Ectodermal cell (in vitro differentiated cells): ENCODE data around the gene MYBPC1.
"Not testable (repeated sequence)": the region's sequence is repeated elsewhere in the genome, so short reads cannot be mapped to it uniquely, and the experiment has no call there.

Experiments used
- H3K27ac ChIP-seq: 2 replicates; pipeline ENCODE4 v1.7.0; 2013; ENCODE audit warnings: mild to moderate bottlenecking, low read depth, low read length; ENCODE audit not compliant: insufficient read depth, poor library complexity, severe bottlenecking
- H3K27me3 ChIP-seq: 2 replicates; pipeline ENCODE4 v1.7.0; 2013; ENCODE audit warnings: mild to moderate bottlenecking, low read length; ENCODE audit not compliant: insufficient read depth, control insufficient read depth, poor library complexity, severe bottlenecking
- H3K36me3 ChIP-seq: one replicate; pipeline ENCODE4 v1.7.0; 2013; ENCODE audit warnings: low read length; ENCODE audit not compliant: control insufficient read depth, insufficient read depth
- H3K4me1 ChIP-seq: one replicate; pipeline ENCODE4 v1.7.0; 2013; ENCODE audit warnings: low read length; ENCODE audit not compliant: control insufficient read depth, insufficient read depth
- H3K4me3 ChIP-seq: 2 replicates; pipeline ENCODE4 v1.7.0; 2013; ENCODE audit warnings: low read depth, low read length, control low read depth; ENCODE audit not compliant: insufficient read depth
- H3K9me3 ChIP-seq: 2 replicates; pipeline ENCODE4 v1.7.0; 2013; ENCODE audit warnings: mild to moderate bottlenecking, low read length, moderate library complexity; ENCODE audit not compliant: control insufficient read depth
- WGBS, 2 experiments: methylation state at CpG; one replicate each; pipeline ENCODE4 v1.1.7; 2013; ENCODE audit warnings: missing lambda C conversion rate in 2 of 2; 5-methylcytosine and 5-hydroxymethylcytosine counted together

MYBPC1 gene

GRCh38 chr12:101720118-101720517 lies 125.3 kb downstream of the MYBPC1 start:
- Histone ChIP-seq H3K9me3 (no peaks in the 10 kb centered on the region), H3K4me3 (no peak overlapping the region), H3K27ac (no peak overlapping the region), H3K4me1 (no peaks in the 10 kb centered on the region), H3K27me3 (no peaks in the 10 kb centered on the region), H3K36me3 (no peaks in the 10 kb centered on the region)

- Histone ChIP-seq H3K9me3 (no peaks in the 10 kb centered on the region), H3K27ac (no peak overlapping the region), H3K27me3 (no peaks in the 10 kb centered on the region), H3K4me1 (no peaks in the 10 kb centered on the region), H3K4me3 (no peak overlapping the region), H3K36me3 (no peaks in the 10 kb centered on the region)
- WGBS, 2 experiments: 83 to 86% methylated on average over 3 of the region's 4 CpGs
Observed at GRCh38 chr12:101722392-101722791, 127.6 kb downstream of the MYBPC1 start.

DNA sequence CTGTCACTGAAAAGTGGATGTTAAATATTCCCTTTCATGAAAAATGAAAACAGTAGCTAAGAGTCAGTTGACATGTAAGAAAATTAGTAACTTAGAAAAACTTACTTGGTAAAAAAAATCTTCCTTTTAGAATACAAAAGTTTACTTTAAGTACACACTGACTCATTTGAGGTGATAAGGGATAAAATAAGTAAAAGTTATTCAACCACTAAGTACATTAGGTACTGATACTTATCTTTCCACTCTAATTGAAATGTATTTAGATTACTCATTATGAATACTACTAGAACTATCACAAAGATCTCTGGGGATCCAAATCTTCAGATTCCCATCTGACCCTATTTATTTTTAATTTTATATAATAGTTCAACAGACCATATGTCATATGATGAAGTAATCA lies 132.3 kb downstream of the MYBPC1 start:
- Histone ChIP-seq H3K9me3 (no peaks in the 10 kb centered on the region), H3K4me3 (no peak overlapping the region), H3K4me1 (no peaks in the 10 kb centered on the region), H3K27me3 (no peaks in the 10 kb centered on the region), H3K36me3 (no peaks in the 10 kb centered on the region), H3K27ac (no peak overlapping the region)

DNA sequence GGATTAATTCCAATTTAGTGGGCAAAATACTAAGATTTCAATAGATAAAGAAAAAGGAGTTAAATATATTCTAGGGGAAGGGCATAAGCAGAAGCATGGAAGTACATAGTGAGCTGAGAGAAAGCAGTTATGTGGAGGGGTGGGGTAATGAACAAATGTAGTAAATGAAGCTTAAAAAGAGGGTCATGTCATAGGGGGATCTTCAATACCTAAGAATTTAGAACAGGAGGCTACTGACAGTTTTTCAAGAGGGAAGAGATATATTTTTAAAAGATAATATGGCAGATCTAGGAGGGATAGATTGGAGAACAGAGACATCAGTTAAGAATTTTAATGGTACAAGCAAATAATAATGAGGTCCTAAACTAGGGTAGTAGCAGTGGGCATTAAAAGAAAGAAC lies 135.1 kb downstream of the MYBPC1 start:
- no peaks in the 10 kb centered on the region for H3K36me3 ChIP-seq
- H3K4me1 ChIP-seq: no peaks in the 10 kb centered on the region
- H3K27ac ChIP-seq: no peak overlapping the region
- H3K27me3 ChIP-seq: no peaks in the 10 kb centered on the region
- no peaks in the 10 kb centered on the region for H3K9me3 ChIP-seq
- H3K4me3 ChIP-seq: no peak overlapping the region

- Histone ChIP-seq H3K36me3 (no peaks in the 10 kb centered on the region), H3K9me3 (no peaks in the 10 kb centered on the region)
- 92 to 100% methylated on average over 1 of the region's 1 CpG for WGBS, 2 experiments
Observed at GRCh38 chr12:101732318-101732717, 137.5 kb downstream of the MYBPC1 start.

DNA sequence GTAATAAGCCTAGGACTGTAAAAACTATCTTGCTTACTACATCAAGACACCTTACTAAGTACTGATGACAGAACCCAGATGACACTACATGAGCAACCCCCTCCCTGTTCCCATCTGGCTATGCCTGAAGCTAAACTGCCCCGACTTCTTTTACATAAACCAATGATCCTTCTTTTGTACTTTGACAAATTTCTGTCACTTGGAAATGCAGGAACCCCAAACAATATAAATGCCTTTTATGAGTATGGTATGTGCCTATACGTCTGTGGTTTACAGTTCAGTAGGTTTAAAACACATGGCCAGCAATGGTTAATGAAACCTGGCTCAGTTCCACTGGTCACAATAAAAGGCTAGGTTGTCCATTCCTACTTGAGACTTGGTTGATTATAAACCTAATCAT lies 138.4 kb downstream of the MYBPC1 start:
- H3K4me1 ChIP-seq: no peaks in the 10 kb centered on the region
- H3K36me3 ChIP-seq: no peaks in the 10 kb centered on the region
- no peak overlapping the region for H3K4me3 ChIP-seq
- no peaks in the 10 kb centered on the region for H3K27me3 ChIP-seq
- no peak overlapping the region for H3K27ac ChIP-seq
- WGBS, 2 experiments: 89 to 94% methylated on average over 2 of the region's 2 CpGs
- H3K9me3 ChIP-seq: no peaks in the 10 kb centered on the region

More at GRCh38 chr12:101732318-101732717, 137.5 kb downstream of the MYBPC1 start:
- Histone ChIP-seq H3K4me1 (no peaks in the 10 kb centered on the region), H3K27ac (no peak overlapping the region), H3K4me3 (no peak overlapping the region), H3K27me3 (no peaks in the 10 kb centered on the region)

- not testable (repeated sequence) for H3K36me3 ChIP-seq
- WGBS, 2 experiments: 90 to 91% methylated on average over 3 to 5 of the region's 5 CpGs
Observed at GRCh38 chr12:101734482-101734881, 139.7 kb downstream of the MYBPC1 start.

More at GRCh38 chr12:101734482-101734881, 139.7 kb downstream of the MYBPC1 start:
- not testable (repeated sequence) for H3K9me3 ChIP-seq, H3K27ac ChIP-seq, H3K4me1 ChIP-seq, H3K27me3 ChIP-seq, H3K4me3 ChIP-seq
